Measurements from ENCODE around the gene GYPB. TPM values are rescaled to one million over a fixed set of nuclear protein-coding genes. Genes with fewer than 3 reads are reported as not detected.
A peak's percentile ranks its signal among the peaks of the same experiment; 100 is the strongest.
"Not testable (repeated sequence)": the region's sequence is repeated elsewhere in the genome, so short reads cannot be mapped to it uniquely, and the experiment has no call there.

The GYPB gene
- total and polyA plus RNA-seq, 2 experiments from 2014 or later = 0.58 TPM; not detected in 1

- Histone ChIP-seq H3K4me2 (ENCODE audit: unreplicated experiment) (no peak overlapping the region), H3K4me3 (no peak overlapping the region), H3K79me2 (ENCODE audit: insufficient read depth) (no peaks in the 10 kb centered on the region), H2AFZ (no peak overlapping the region), H4K20me1 (ENCODE audit: insufficient read depth) (no peaks in the 10 kb centered on the region), H3K9me3 (ENCODE audit: low read depth) (no peaks in the 10 kb centered on the region), H3K9ac (no peak overlapping the region), H3K9me2 (ENCODE audit: insufficient read depth) (no peaks in the 10 kb centered on the region), H3K36me3 (ENCODE audit: low read depth) (no peaks in the 10 kb centered on the region), H3K27me3 (replicated peaks; ENCODE audit: insufficient read depth) (no peaks in the 10 kb centered on the region), H3F3A (ENCODE audit: insufficient read depth) (no peaks in the 10 kb centered on the region), H3K4me1 (ENCODE audit: insufficient read depth) (no peaks in the 10 kb centered on the region), H3K27ac (no peak overlapping the region)
- 43 to 80% methylated on average over 1 of the region's 1 CpG for WGBS, 2 experiments (ENCODE audit: low coverage in 1 of 2, low lambda C conversion rate in 2 of 2, missing lambda C conversion rate in 2 of 2)
- no peak for TF ChIP-seq EZH2phosphoT487 (IDR thresholded peaks at IDR 0.05; ENCODE audit: insufficient read depth, low read depth)
- TF ChIP-seq EZH2 (IDR thresholded peaks at IDR 0.05; ENCODE audit: insufficient read depth, poor library complexity, severe bottlenecking) = no peak
- in situ Hi-C loops (cut with MboI) = no loop called here
- DNase-seq = no peak
These were observed 33.0 kb downstream of the GYPB start for GRCh38 chr4:143986180-143986579.

GRCh38 chr4:143980776-143981175, 38.4 kb downstream of the GYPB start:
- WGBS, 2 experiments (ENCODE audit: low coverage in 1 of 2, low lambda C conversion rate in 2 of 2, missing lambda C conversion rate in 2 of 2) = 51 to 58% methylated on average over 4 of the region's 4 CpGs
- H3K4me1 ChIP-seq (ENCODE audit: insufficient read depth); H3K9ac ChIP-seq; H4K20me1 ChIP-seq (ENCODE audit: insufficient read depth); H3K36me3 ChIP-seq (ENCODE audit: low read depth); H3K4me3 ChIP-seq; in situ Hi-C loops (cut with MboI); H3K27ac ChIP-seq; H3K9me3 ChIP-seq (ENCODE audit: low read depth); H3F3A ChIP-seq (ENCODE audit: insufficient read depth); H2AFZ ChIP-seq; H3K4me2 ChIP-seq (ENCODE audit: unreplicated experiment); H3K27me3 ChIP-seq (replicated peaks; ENCODE audit: insufficient read depth); H3K79me2 ChIP-seq (ENCODE audit: insufficient read depth); H3K9me2 ChIP-seq (ENCODE audit: insufficient read depth): not testable (repeated sequence)
- peak; percentile 51 for DNase-seq

GRCh38 chr4:143975527-143975926, 43.7 kb downstream of the GYPB start:
- H3K79me2 ChIP-seq (ENCODE audit: insufficient read depth); H3K27ac ChIP-seq; H2AFZ ChIP-seq; H3K9ac ChIP-seq; H3F3A ChIP-seq (ENCODE audit: insufficient read depth); H3K9me3 ChIP-seq (ENCODE audit: low read depth); in situ Hi-C loops (cut with MboI); H4K20me1 ChIP-seq (ENCODE audit: insufficient read depth); H3K36me3 ChIP-seq (ENCODE audit: low read depth); DNase-seq; H3K27me3 ChIP-seq (replicated peaks; ENCODE audit: insufficient read depth); H3K9me2 ChIP-seq (ENCODE audit: insufficient read depth); H3K4me1 ChIP-seq (ENCODE audit: insufficient read depth); H3K4me3 ChIP-seq; H3K4me2 ChIP-seq (ENCODE audit: unreplicated experiment): not testable (repeated sequence)

- H2AFZ ChIP-seq; in situ Hi-C loops (cut with MboI); DNase-seq; H3K4me1 ChIP-seq (ENCODE audit: insufficient read depth); H3K9me2 ChIP-seq (ENCODE audit: insufficient read depth); H4K20me1 ChIP-seq (ENCODE audit: insufficient read depth); H3F3A ChIP-seq (ENCODE audit: insufficient read depth); H3K27ac ChIP-seq; H3K9ac ChIP-seq; H3K9me3 ChIP-seq (ENCODE audit: low read depth); H3K27me3 ChIP-seq (replicated peaks; ENCODE audit: insufficient read depth); H3K4me2 ChIP-seq (ENCODE audit: unreplicated experiment); H3K79me2 ChIP-seq (ENCODE audit: insufficient read depth); H3K36me3 ChIP-seq (ENCODE audit: low read depth); H3K4me3 ChIP-seq: not testable (repeated sequence)
- WGBS, 2 experiments (ENCODE audit: low coverage in 1 of 2, low lambda C conversion rate in 2 of 2, missing lambda C conversion rate in 2 of 2) = 69 to 70% methylated on average over 4 of the region's 4 CpGs
These were observed 45.2 kb downstream of the GYPB start for GRCh38 chr4:143974021-143974420.

- Histone ChIP-seq H3K79me2 (ENCODE audit: insufficient read depth) (no peaks in the 10 kb centered on the region), H3K36me3 (ENCODE audit: low read depth) (no peaks in the 10 kb centered on the region), H3K9me2 (ENCODE audit: insufficient read depth) (no peaks in the 10 kb centered on the region), H3K4me3 (no peak overlapping the region), H3K27me3 (replicated peaks; ENCODE audit: insufficient read depth) (no peaks in the 10 kb centered on the region), H3K9ac (no peak overlapping the region), H3K9me3 (ENCODE audit: low read depth) (no peaks in the 10 kb centered on the region), H4K20me1 (ENCODE audit: insufficient read depth) (no peaks in the 10 kb centered on the region), H3K27ac (no peak overlapping the region), H2AFZ (no peak overlapping the region), H3K4me1 (ENCODE audit: insufficient read depth) (no peaks in the 10 kb centered on the region), H3F3A (ENCODE audit: insufficient read depth) (no peaks in the 10 kb centered on the region), H3K4me2 (ENCODE audit: unreplicated experiment) (no peak overlapping the region)
- no peak for DNase-seq
- TF ChIP-seq EZH2phosphoT487 (IDR thresholded peaks at IDR 0.05; ENCODE audit: insufficient read depth, low read depth) (no peak), EZH2 (IDR thresholded peaks at IDR 0.05; ENCODE audit: insufficient read depth, poor library complexity, severe bottlenecking) (no peak)
- WGBS, 2 experiments (ENCODE audit: low coverage in 1 of 2, low lambda C conversion rate in 2 of 2, missing lambda C conversion rate in 2 of 2) = 74 to 83% methylated on average over 4 of the region's 4 CpGs
- in situ Hi-C loops (cut with MboI) = no loop called here
These were observed 58.1 kb downstream of the GYPB start for GRCh38 chr4:143961075-143961474.

- H3K79me2 ChIP-seq (ENCODE audit: insufficient read depth); DNase-seq; H3K4me2 ChIP-seq (ENCODE audit: unreplicated experiment); H3K9ac ChIP-seq; H3K36me3 ChIP-seq (ENCODE audit: low read depth); H3F3A ChIP-seq (ENCODE audit: insufficient read depth); H4K20me1 ChIP-seq (ENCODE audit: insufficient read depth); H3K9me3 ChIP-seq (ENCODE audit: low read depth); H3K27ac ChIP-seq; H3K9me2 ChIP-seq (ENCODE audit: insufficient read depth); H2AFZ ChIP-seq; H3K4me3 ChIP-seq; in situ Hi-C loops (cut with MboI); H3K4me1 ChIP-seq (ENCODE audit: insufficient read depth); H3K27me3 ChIP-seq (replicated peaks; ENCODE audit: insufficient read depth): not testable (repeated sequence)
- WGBS, 2 experiments (ENCODE audit: low coverage in 1 of 2, low lambda C conversion rate in 2 of 2, missing lambda C conversion rate in 2 of 2) = 26 to 41% methylated on average over 3 of the region's 3 CpGs
These were observed 63.9 kb downstream of the GYPB start for GRCh38 chr4:143955306-143955705.

GRCh38 chr4:143951458-143951972, 67.7 kb downstream of the GYPB start:
- H2AFZ ChIP-seq; H3F3A ChIP-seq (ENCODE audit: insufficient read depth); in situ Hi-C loops (cut with MboI); H3K9ac ChIP-seq; H3K4me3 ChIP-seq; H3K36me3 ChIP-seq (ENCODE audit: low read depth); H3K79me2 ChIP-seq (ENCODE audit: insufficient read depth); H3K4me1 ChIP-seq (ENCODE audit: insufficient read depth); H3K9me3 ChIP-seq (ENCODE audit: low read depth); H3K27ac ChIP-seq; H4K20me1 ChIP-seq (ENCODE audit: insufficient read depth); H3K4me2 ChIP-seq (ENCODE audit: unreplicated experiment); H3K9me2 ChIP-seq (ENCODE audit: insufficient read depth); H3K27me3 ChIP-seq (replicated peaks; ENCODE audit: insufficient read depth): not testable (repeated sequence)
- DNase-seq = peak; percentile 3

All from GM23248 (cell line).